K562 (cell line): ENCODE measurements around the gene SERGEF. TPM values are rescaled to one million over a fixed set of nuclear protein-coding genes. Genes with fewer than 3 reads are reported as not detected.

Experiments used
- ATAC-seq: fragments of 200-7000 bp; cut with Tn5 transposase; 3 replicates; pipeline ENCODE4 v1.9.1; 2020; ENCODE audit warnings: moderate library complexity
- BruUV-seq: library from RNA; stranded (reverse); fragments of 400-500 nt; replicated peaks from 2 replicates; lab custom pipeline; 2021; lab: Mats Ljungman, UMichigan
- CTCF ChIA-PET: fragments of 300-600 bp; formaldehyde crosslinking; extraction: SDS; loops from one replicate; lab custom pipeline; 2021; ENCODE audit warnings: low intra/inter-chr PET ratio; lab: Yijun Ruan, JAX
- POLR2A ChIA-PET: fragments of 300-600, 350-650 bp; sonication (Branson Sonifier 250); formaldehyde crosslinking; extraction: SDS; loops from one replicate; lab custom pipeline; 2021; ENCODE audit warnings: antibody characterized with exemption, inconsistent platforms; lab: Yijun Ruan, JAX
- DNase-seq, 4 experiments: peaks; one replicate each; pipeline versions ENCODE4 v3.0.0 to v3.0.0-alpha.2; 2011 to 2018; ENCODE audit warnings: low spot score in 3 of 4, mixed read lengths in 3 of 4; ENCODE audit errors: extremely low read depth in 1 of 4
- FAIRE-seq: peaks from 2 replicates; lab custom pipeline; 2011; peaks lifted over from hg19 to GRCh38; lab: Jason Lieb, UNC
- H2AFZ ChIP-seq: 2 replicates; pipeline ENCODE4 v1.6.0; 2011; ENCODE audit warnings: low read depth, low read length, control low read depth, inconsistent platforms
- H3K27ac ChIP-seq: fragments of 200-600 bp; 3 replicates; pipeline ENCODE4 v1.8.0; 2011; ENCODE audit warnings: low read depth, mild to moderate bottlenecking, control low read depth, inconsistent platforms, low read length, moderate library complexity, mixed read lengths; ENCODE audit errors: extremely low read depth
- H3K27me3 ChIP-seq, 2 experiments: fragments of 300-600 bp in 1 of 2; 2 replicates in 1 of 2; 3 replicates in 1 of 2; pipeline versions ENCODE4 v1.6.0 to v1.8.0; 2011; ENCODE audit warnings: inconsistent platforms in 2 of 2, low read length in 2 of 2, mild to moderate bottlenecking in 1 of 2, mixed read lengths in 1 of 2, moderate library complexity in 1 of 2; ENCODE audit not compliant: control insufficient read depth in 2 of 2, insufficient read depth in 2 of 2
- H3K36me3 ChIP-seq: fragments of 300-600 bp; 3 replicates; pipeline ENCODE4 v1.8.0; 2011; ENCODE audit warnings: mild to moderate bottlenecking, low read length, inconsistent platforms; ENCODE audit not compliant: control insufficient read depth, insufficient read depth
- H3K4me1 ChIP-seq, 2 experiments: fragments of 200-600 bp in 1 of 2; replicated peaks in 1 of 2; 2 replicates in 1 of 2; 3 replicates in 1 of 2; pipeline versions ENCODE4 v1.5.1 to v1.8.0; 2011; ENCODE audit warnings: inconsistent platforms in 2 of 2, low read length in 2 of 2, mild to moderate bottlenecking in 1 of 2, mixed read lengths in 1 of 2, moderate library complexity in 1 of 2; ENCODE audit not compliant: control insufficient read depth in 2 of 2, insufficient read depth in 2 of 2
- H3K4me2 ChIP-seq: 2 replicates; pipeline ENCODE4 v1.6.1; 2011; ENCODE audit warnings: low read length, control low read depth, inconsistent platforms, mixed read lengths; ENCODE audit not compliant: insufficient read depth
- H3K4me3 ChIP-seq: fragments of 200-600 bp; sonication (generic), shearing (Covaris generic); 2 replicates; pipeline ENCODE4 v1.5.1; 2016; ENCODE audit warnings: control low read depth, inconsistent platforms
- H3K79me2 ChIP-seq: fragments of 200-600 bp; 3 replicates; pipeline ENCODE4 v1.8.0; 2011; ENCODE audit warnings: low read length, inconsistent platforms; ENCODE audit not compliant: control insufficient read depth, insufficient read depth
- H3K9ac ChIP-seq, 2 experiments: 2 replicates each; pipeline versions ENCODE4 v1.6.0 to v1.6.1; 2011; ENCODE audit warnings: low read depth in 2 of 2, low read length in 2 of 2, control low read depth in 1 of 2, inconsistent platforms in 1 of 2, mild to moderate bottlenecking in 1 of 2, mixed read lengths in 1 of 2; ENCODE audit not compliant: insufficient read depth in 1 of 2
- H3K9me1 ChIP-seq: one replicate; pipeline ENCODE4 v1.6.0; 2011; ENCODE audit warnings: inconsistent platforms, mild to moderate bottlenecking, low read length, moderate library complexity; ENCODE audit not compliant: control insufficient read depth, insufficient read depth
- H3K9me3 ChIP-seq: replicated peaks from 2 replicates; pipeline ENCODE4 v1.5.1; 2011; ENCODE audit warnings: low read depth, low read length, inconsistent platforms; ENCODE audit not compliant: control insufficient read depth, insufficient read depth
- H4K20me1 ChIP-seq: replicated peaks from 2 replicates; pipeline ENCODE4 v1.6.1; 2011; ENCODE audit warnings: low read length, inconsistent platforms, mixed read lengths; ENCODE audit not compliant: control insufficient read depth, insufficient read depth
- BCOR ChIP-seq: fragments of 450-650 bp; IDR thresholded peaks from 2 replicates; pipeline ENCODE4 v1.6.1; 2016
- CCNT2 ChIP-seq: IDR thresholded peaks from 2 replicates; pipeline ENCODE4 v1.6.1; 2011; ENCODE audit warnings: borderline replicate concordance, low read depth, mild to moderate bottlenecking, moderate library complexity, mixed read lengths, low read length; ENCODE audit not compliant: insufficient read length; ENCODE audit errors: extremely low read depth
- NR2C2 ChIP-seq, 2 experiments: fragments of 200-800 bp in 1 of 2; sonication (Bioruptor generic) in 1 of 2; sonication (generic) in 1 of 2; formaldehyde crosslinking in 1 of 2; IDR thresholded peaks; 2 replicates each; pipeline versions ENCODE4 v1.6.1 to v1.8.0; 2016 to 2022; ENCODE audit warnings: mild to moderate bottlenecking in 1 of 2, missing compliant biosample characterization in 1 of 2, missing genetic modification characterization in 1 of 2, missing genetic modification reagents in 1 of 2
- POLR2B ChIP-seq: fragments of 450-650 bp; IDR thresholded peaks from 2 replicates; pipeline ENCODE4 v1.6.1; 2018; ENCODE audit warnings: low read depth; ENCODE audit not compliant: partially characterized antibody
- TRIM28 ChIP-seq: fragments of 450-650 bp; IDR thresholded peaks from 2 replicates; pipeline ENCODE4 v1.6.1; 2017
- ZNF282 ChIP-seq: sonication (generic); formaldehyde crosslinking; IDR thresholded peaks from 2 replicates; pipeline ENCODE4 v1.8.1; 2023; ENCODE audit warnings: missing genetic modification reagents
- ZNF668 ChIP-seq: fragments of 250-450 bp; sonication (Bioruptor Pico); IDR thresholded peaks from 2 replicates; pipeline ENCODE4 v1.8.0; 2022; ENCODE audit warnings: mild to moderate bottlenecking, inconsistent platforms
- WGBS: fragments of 100-300 bp; shearing (Covaris generic); methylation state at CpG from one replicate; pipeline ENCODE4 v1.1.6; 2016; ENCODE audit warnings: low coverage, mixed read lengths; ENCODE audit not compliant: insufficient coverage; ENCODE audit errors: missing lambda C conversion rate; 5-methylcytosine and 5-hydroxymethylcytosine counted together
- in situ Hi-C: fragments of 300-500 bp; cut with MboI; formaldehyde crosslinking; loops from 4 replicates; pipeline ENCODE4 v1.15.0; 2018; ENCODE audit warnings: inconsistent platforms, mixed read lengths
- intact Hi-C: fragments of 100-400 bp; cut with micrococcal nuclease; formaldehyde crosslinking; loops from 2 replicates; pipeline ENCODE4 v1.14.2; 2022
- polyA plus RNA-seq, 8 experiments: library from polyadenylated mRNA; depleted of rRNA in 4 of 8; stranded (reverse) in 5 of 8; unstranded in 3 of 8; fragments of >200 nt; fragmentation: Nextera tagmentation in 2 of 8; fragmentation: Illumina TruSeq in 1 of 8; extraction: Ambion mirVana in 2 of 8; extraction: Trizol in 1 of 8; gene quantifications; 2 replicates each; pipeline versions ENCODE4 v1.2.1 to v1.2.3, GENCODE V29; 2011 to 2014; ENCODE audit warnings: inconsistent platforms in 1 of 8, missing spikeins in 1 of 8
- total RNA-seq, 7 experiments: library from RNA; depleted of rRNA in 6 of 7; stranded (reverse); fragments of >200 nt in 6 of 7; fragmentation: Illumina TruSeq in 2 of 7; extraction: Trizol in 2 of 7; gene quantifications; 2 replicates each; pipeline versions ENCODE4 v1.2.1 to v1.2.3, GENCODE V29; 2011 to 2021; ENCODE audit warnings: low replicate concordance in 1 of 7
- TF ChIP-seq, protein P1 (sequence below): fragments of 450-650 bp; IDR thresholded peaks from 2 replicates; pipeline ENCODE4 v1.6.1; 2016
- TF ChIP-seq, protein P2 (sequence below), 2 experiments: fragments of 450-650 bp in 1 of 2; sonication (generic) in 1 of 2; formaldehyde crosslinking in 1 of 2; IDR thresholded peaks in 1 of 2; conservative IDR thresholded peaks in 1 of 2; 2 replicates each; pipeline versions ENCODE4 v1.6.1 to v1.8.1; 2016 to 2023; ENCODE audit warnings: mild to moderate bottlenecking in 2 of 2, moderate library complexity in 2 of 2, inconsistent platforms in 1 of 2, missing genetic modification reagents in 1 of 2

Gene SERGEF
- total and polyA plus RNA-seq, 9 of the 15 experiments (the other 6 are each of a cell fraction or from before 2014, with no cell fraction given): 10.2 to 28.0 (median 19.9) TPM

DNA sequence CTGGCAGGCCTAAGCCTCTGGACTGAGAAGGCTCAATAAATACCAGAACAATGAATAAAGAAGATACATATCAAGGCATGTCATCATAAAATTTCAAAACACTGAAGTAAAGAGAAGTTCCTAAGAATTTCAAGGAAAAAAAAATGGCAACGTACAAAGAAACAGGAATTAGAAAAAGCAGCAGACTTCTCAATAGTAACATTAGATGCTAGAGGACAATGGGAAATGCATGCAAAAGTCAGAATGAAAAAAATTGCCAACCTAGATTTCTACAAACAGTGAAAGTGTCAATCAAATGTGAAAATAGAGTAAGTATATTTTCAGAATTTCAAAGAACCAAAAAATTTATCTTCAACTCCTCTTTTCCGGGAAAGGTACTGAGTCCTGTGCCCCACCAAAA is 153.3 kb downstream of the SERGEF start:
- Histone ChIP-seq H3K9ac (no peak overlapping the region), H3K36me3 (no peaks in the 10 kb centered on the region; the same call in 1 of the 3 replicates), H3K4me1 (no peaks in the 10 kb centered on the region), H2AFZ (no peak overlapping the region), H3K4me3 (no peak overlapping the region), H3K9me3 (no peaks in the 10 kb centered on the region), H3K4me2 (no peak overlapping the region), H3K27me3 (no peaks in the 10 kb centered on the region), H3K9me1 (no peaks in the 10 kb centered on the region), H3K79me2 (no peaks in the 10 kb centered on the region), H4K20me1 (no peaks in the 10 kb centered on the region), H3K27ac (no peak overlapping the region)
- in situ Hi-C loops (no loop called here), intact Hi-C loops (no loop called here)
- no peak for FAIRE-seq
- BruUV-seq: no TSS peak
- TF ChIP-seq, protein P1, sequence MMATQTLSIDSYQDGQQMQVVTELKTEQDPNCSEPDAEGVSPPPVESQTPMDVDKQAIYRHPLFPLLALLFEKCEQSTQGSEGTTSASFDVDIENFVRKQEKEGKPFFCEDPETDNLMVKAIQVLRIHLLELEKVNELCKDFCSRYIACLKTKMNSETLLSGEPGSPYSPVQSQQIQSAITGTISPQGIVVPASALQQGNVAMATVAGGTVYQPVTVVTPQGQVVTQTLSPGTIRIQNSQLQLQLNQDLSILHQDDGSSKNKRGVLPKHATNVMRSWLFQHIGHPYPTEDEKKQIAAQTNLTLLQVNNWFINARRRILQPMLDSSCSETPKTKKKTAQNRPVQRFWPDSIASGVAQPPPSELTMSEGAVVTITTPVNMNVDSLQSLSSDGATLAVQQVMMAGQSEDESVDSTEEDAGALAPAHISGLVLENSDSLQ: 0 out of 2 replicates have a peak, but pooled peaks have one; percentile 28
- TF ChIP-seq TRIM28: no peak
- ATAC-seq: no peak
- DNase-seq: no peak
- POLR2A ChIA-PET: no interaction called here
- CTCF ChIA-PET: no interaction called here
- WGBS: 49% methylated on average over 2 of the region's 2 CpGs

DNA sequence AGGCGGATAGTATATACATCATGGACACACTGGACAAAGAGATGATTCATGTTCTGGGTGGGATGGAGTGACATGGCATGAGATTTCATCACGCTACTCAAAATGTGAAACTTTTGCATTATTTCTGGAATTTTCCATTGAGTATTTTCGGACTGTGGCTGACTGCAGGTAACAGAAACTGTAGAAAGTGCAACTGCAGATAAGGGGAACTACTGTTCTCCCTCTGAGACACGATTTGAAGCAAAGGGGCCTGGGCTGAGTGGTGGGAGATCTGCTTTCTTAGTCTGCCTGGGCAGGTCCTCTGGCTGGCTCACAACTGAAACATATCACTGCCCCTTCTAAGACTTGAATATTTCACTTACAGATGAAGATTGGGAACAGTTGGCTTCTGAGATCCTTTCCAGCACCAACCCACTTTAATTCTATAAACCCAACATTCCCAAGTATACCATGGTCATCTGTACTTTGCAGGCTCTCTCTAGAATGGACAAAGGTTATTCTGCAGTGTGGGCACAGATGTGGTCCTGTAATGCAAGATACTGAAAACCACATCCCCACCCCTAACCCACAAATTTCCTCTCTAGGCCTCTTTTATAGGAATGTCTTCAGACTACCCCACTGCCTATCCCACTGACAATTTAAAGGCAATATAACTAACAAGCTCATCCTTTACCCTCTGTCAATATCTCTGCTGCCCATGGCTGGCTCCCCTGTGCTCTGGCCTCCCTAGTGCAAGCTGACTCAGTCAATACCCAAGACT is 157.1 kb downstream of the SERGEF start:
- no peaks in the 10 kb centered on the region for H4K20me1 ChIP-seq
- no TSS peak for BruUV-seq
- 44% methylated on average over 4 of the region's 4 CpGs for WGBS
- TF ChIP-seq POLR2B (no peak), BCOR (no peak), NR2C2 (CRISPR knock-in tag; IDR thresholded peaks at IDR 0.05) (no peak), NR2C2 (tag; IDR thresholded peaks at IDR 0.05) (no peak), CCNT2 (no peak), ZNF282 (CRISPR knock-in tag) (no peak), ZNF668 (CRISPR knock-in tag) (no peak)
- TF ChIP-seq, protein P2, sequence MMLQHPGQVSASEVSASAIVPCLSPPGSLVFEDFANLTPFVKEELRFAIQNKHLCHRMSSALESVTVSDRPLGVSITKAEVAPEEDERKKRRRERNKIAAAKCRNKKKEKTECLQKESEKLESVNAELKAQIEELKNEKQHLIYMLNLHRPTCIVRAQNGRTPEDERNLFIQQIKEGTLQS (IDR thresholded peaks at IDR 0.05): peak; percentile 25; the same call in 1 of the 2 replicates
- TF ChIP-seq, protein P2 (CRISPR knock-in tag; conservative IDR thresholded peaks at IDR 0.05): no peak
- H3K79me2 ChIP-seq: no peaks in the 10 kb centered on the region
- H3K27ac ChIP-seq: no peak overlapping the region
- no peak for DNase-seq
- no peaks in the 10 kb centered on the region for H3K9me3 ChIP-seq
- no peaks in the 10 kb centered on the region; the same call in 1 of the 3 replicates for H3K36me3 ChIP-seq
- no peak for FAIRE-seq
- no peak overlapping the region for H2AFZ ChIP-seq
- no peak overlapping the region for H3K9ac ChIP-seq
- H3K27me3 ChIP-seq: no peaks in the 10 kb centered on the region
- in situ Hi-C loops (no loop called here), intact Hi-C loops (no loop called here)
- no peak for ATAC-seq
- no peaks in the 10 kb centered on the region for H3K9me1 ChIP-seq
- no peak overlapping the region for H3K4me3 ChIP-seq
- ChIA-PET POLR2A (no interaction called here), CTCF (no interaction called here)
- H3K4me2 ChIP-seq: no peak overlapping the region
- no peaks in the 10 kb centered on the region for H3K4me1 ChIP-seq
